ENCODE data around the gene METTL25.

Gene METTL25

DNA sequence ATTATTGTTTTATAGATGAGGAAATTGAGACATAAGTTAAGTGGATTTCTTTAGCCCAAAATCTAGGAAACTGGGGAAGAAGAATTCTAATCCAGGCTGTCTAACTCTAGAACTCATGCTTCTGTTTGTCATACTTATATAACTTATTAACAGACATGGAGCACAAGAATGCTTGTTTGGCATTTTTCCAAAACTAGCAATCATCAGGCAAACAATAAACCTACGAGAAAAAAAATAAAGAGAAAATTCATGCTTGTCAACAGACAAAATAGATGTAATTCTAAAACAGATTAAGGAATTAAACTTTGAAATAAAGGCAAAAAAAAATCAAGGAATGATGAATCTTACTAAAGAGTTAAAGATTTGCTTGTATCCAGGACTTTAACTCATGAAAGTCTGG is 103.1 kb downstream of the METTL25 start:
- Histone ChIP-seq H3K4me1 (ENCODE audit: low read depth, poor library complexity, severe bottlenecking) (no peaks in the 10 kb centered on the region), H3K4me2 (no peak overlapping the region), H3K79me2 (ENCODE audit: insufficient read depth, low read depth) (no peaks in the 10 kb centered on the region), H4K20me1 (ENCODE audit: insufficient read depth) (no peaks in the 10 kb centered on the region), H3K27ac (no peak overlapping the region), H3K9ac (no peak overlapping the region), H3K36me3 (ENCODE audit: insufficient read depth) (no peaks in the 10 kb centered on the region), H2AFZ (ENCODE audit: low read depth) (no peak overlapping the region), H3K4me3 (IDR thresholded peaks at IDR 0.05; ENCODE audit: insufficient read depth, low read depth, low read length) (no peak overlapping the region), H3K27me3 (ENCODE audit: insufficient read depth, low read depth) (no peaks in the 10 kb centered on the region)
- TF ChIP-seq, protein P1, sequence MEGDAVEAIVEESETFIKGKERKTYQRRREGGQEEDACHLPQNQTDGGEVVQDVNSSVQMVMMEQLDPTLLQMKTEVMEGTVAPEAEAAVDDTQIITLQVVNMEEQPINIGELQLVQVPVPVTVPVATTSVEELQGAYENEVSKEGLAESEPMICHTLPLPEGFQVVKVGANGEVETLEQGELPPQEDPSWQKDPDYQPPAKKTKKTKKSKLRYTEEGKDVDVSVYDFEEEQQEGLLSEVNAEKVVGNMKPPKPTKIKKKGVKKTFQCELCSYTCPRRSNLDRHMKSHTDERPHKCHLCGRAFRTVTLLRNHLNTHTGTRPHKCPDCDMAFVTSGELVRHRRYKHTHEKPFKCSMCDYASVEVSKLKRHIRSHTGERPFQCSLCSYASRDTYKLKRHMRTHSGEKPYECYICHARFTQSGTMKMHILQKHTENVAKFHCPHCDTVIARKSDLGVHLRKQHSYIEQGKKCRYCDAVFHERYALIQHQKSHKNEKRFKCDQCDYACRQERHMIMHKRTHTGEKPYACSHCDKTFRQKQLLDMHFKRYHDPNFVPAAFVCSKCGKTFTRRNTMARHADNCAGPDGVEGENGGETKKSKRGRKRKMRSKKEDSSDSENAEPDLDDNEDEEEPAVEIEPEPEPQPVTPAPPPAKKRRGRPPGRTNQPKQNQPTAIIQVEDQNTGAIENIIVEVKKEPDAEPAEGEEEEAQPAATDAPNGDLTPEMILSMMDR (conservative IDR thresholded peaks at IDR 0.05; ENCODE audit: low read depth, low read length): no peak

DNA sequence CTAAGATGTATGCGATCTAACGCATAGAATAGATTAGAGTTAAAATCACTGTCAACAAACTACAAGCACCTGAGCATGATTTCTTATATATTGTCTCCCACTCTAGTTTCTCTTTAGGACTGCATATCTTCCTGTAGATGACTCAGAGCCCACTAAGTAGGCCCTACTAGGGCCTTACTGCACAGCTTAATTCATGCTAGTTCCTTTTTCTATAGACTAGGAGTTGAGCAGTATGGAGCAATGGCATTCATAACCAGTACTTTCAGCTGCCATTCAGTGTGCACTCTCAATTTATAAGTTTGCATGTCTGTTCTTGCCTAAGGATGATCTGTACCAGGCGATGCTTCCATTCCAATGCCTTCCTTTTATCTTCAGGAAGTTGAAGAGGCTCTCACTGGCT is 103.5 kb downstream of the METTL25 start:
- Histone ChIP-seq H4K20me1 (ENCODE audit: insufficient read depth) (no peaks in the 10 kb centered on the region), H3K4me2 (no peak overlapping the region), H3K36me3 (ENCODE audit: insufficient read depth) (no peaks in the 10 kb centered on the region), H3K27me3 (ENCODE audit: insufficient read depth, low read depth) (no peaks in the 10 kb centered on the region), H2AFZ (ENCODE audit: low read depth) (no peak overlapping the region), H3K4me1 (ENCODE audit: low read depth, poor library complexity, severe bottlenecking) (no peaks in the 10 kb centered on the region), H3K27ac (no peak overlapping the region), H3K9ac (no peak overlapping the region), H3K4me3 (IDR thresholded peaks at IDR 0.05; ENCODE audit: insufficient read depth, low read depth, low read length) (no peak overlapping the region), H3K79me2 (ENCODE audit: insufficient read depth, low read depth) (no peaks in the 10 kb centered on the region)
- TF ChIP-seq, protein P1 (conservative IDR thresholded peaks at IDR 0.05; ENCODE audit: low read depth, low read length): no peak

DNA sequence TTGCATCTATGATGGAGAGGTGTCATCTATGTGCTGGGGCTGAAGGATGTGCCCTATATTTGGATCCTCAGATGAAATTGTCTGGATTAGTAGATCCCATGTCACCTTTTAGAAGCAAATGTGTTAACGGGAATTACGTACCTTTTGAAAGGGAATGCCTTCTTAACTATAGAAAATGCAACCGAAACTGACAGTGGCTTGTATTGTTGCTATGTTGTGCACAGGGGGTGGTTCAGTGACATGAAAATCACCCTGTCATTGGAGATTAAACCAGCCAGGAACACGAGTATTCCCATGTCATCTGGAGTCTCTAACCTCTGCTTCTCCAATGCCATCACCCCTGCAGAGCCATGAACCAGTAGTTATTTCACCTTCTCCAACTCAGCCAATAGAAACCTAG is 110.2 kb downstream of the METTL25 start:
- Histone ChIP-seq H3K27me3 (ENCODE audit: insufficient read depth, low read depth) (no peaks in the 10 kb centered on the region), H3K4me1 (ENCODE audit: low read depth, poor library complexity, severe bottlenecking) (peaks cover 5% of the 10 kb centered on the region), H3K4me2 (no peak overlapping the region; the same call in 1 of the 2 replicates), H2AFZ (ENCODE audit: low read depth) (no peak overlapping the region), H3K4me3 (IDR thresholded peaks at IDR 0.05; ENCODE audit: insufficient read depth, low read depth, low read length) (no peak overlapping the region), H3K36me3 (ENCODE audit: insufficient read depth) (no peaks in the 10 kb centered on the region), H4K20me1 (ENCODE audit: insufficient read depth) (no peaks in the 10 kb centered on the region), H3K27ac (no peak overlapping the region), H3K79me2 (ENCODE audit: insufficient read depth, low read depth) (no peaks in the 10 kb centered on the region), H3K9ac (no peak overlapping the region)
- TF ChIP-seq, protein P1 (conservative IDR thresholded peaks at IDR 0.05; ENCODE audit: low read depth, low read length): no peak

DNA sequence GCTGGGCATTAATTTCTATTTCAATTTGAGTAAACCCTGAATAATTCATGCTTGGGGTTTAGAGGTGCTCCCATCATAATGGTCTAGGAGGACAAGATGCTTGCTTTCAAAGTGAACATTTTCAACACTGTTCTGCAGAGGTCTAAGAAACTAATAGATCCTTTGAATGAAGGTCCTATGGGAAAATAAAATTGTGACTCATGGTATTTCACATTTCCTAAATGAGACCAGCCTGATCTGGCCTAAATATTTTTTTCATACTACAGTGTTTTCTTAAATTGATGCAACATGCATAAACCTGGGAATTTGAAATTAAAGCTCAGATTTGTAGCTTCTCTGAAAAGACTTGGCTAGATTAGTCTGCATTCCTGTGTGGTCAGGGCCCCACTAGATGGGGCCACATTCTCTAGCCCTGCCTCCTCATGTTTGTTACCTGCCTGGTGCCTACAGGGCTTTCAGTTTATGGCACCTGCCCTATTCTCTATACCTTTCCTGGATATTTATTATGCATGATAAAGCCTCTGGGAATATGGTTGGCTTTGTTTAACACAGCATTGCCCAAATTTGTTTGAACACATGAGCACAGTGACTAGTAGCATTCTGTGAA is 112.7 kb downstream of the METTL25 start:
- H3K79me2 ChIP-seq (ENCODE audit: insufficient read depth, low read depth): no peaks in the 10 kb centered on the region
- no peak overlapping the region for H3K4me2 ChIP-seq
- TF ChIP-seq, protein P1 (conservative IDR thresholded peaks at IDR 0.05; ENCODE audit: low read depth, low read length): no peak
- H3K27ac ChIP-seq: no peak overlapping the region
- H4K20me1 ChIP-seq (ENCODE audit: insufficient read depth): no peaks in the 10 kb centered on the region
- peaks cover 5% of the 10 kb centered on the region for H3K4me1 ChIP-seq (ENCODE audit: low read depth, poor library complexity, severe bottlenecking)
- H2AFZ ChIP-seq (ENCODE audit: low read depth): no peak overlapping the region
- H3K9ac ChIP-seq: no peak overlapping the region
- H3K36me3 ChIP-seq (ENCODE audit: insufficient read depth): no peaks in the 10 kb centered on the region
- H3K4me3 ChIP-seq (IDR thresholded peaks at IDR 0.05; ENCODE audit: insufficient read depth, low read depth, low read length): no peak overlapping the region
- no peaks in the 10 kb centered on the region for H3K27me3 ChIP-seq (ENCODE audit: insufficient read depth, low read depth)

All from KMS-11 (cell line).